Esophagus muscularis mucosa (tissue), 3 donors: Measurements from ENCODE around the gene AGAP1.

Source experiments
- CTCF ChIP-seq, 3 experiments: fragments of 200-600 bp in 2 of 3; fragments of 450-650 bp in 1 of 3; sonication (generic) in 2 of 3; IDR thresholded peaks; one replicate each; pipeline ENCODE4 v1.5.1; 2017 to 2019; ENCODE audit warnings: antibody characterized with exemption in 3 of 3, mild to moderate bottlenecking in 2 of 3, moderate library complexity in 1 of 3
- POLR2A ChIP-seq: fragments of 450-650 bp; IDR thresholded peaks from one replicate; pipeline ENCODE4 v1.6.1; 2017; ENCODE audit warnings: antibody characterized with exemption, moderate library complexity, mild to moderate bottlenecking, low read depth

DNA sequence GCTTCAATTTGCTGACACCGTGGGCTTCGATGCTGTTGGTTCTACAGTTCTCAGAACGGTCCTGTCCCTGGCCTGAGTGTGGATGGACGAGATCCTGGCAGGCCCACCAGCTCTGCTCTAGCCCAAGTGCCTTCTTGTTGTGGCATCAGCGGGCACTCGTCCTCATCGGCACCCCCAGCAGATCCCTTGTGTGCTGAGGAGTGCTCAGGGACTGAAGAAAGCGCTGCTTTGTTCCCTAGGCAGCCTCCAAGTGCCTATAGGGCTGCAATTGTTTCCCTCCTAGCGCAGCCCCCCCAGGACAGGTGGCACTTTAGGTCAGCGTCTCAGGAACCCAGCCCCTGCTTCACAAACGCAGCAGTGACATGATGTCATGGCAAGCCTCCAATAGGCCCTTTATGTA lies 217.7 kb downstream of the AGAP1 start:
- TF ChIP-seq POLR2A (no peak), CTCF (IDR thresholded peaks at IDR 0.05) (no peak)
